ENCODE data around the gene HNF4A. TPM values are rescaled to one million over a fixed set of nuclear protein-coding genes. Genes with fewer than 3 reads are reported as not detected.

Gene HNF4A
- total and polyA plus RNA-seq, 2 donors (not counting 1 experiment from before 2014, with no cell fraction given): not detected

GRCh38 chr20:44465001-44465560, 109.6 kb downstream of the HNF4A start:
- Mint-ChIP-seq H3K4me3 (no peak overlapping the region), H3K27ac (no peak overlapping the region), H3K4me1 (no peaks in the 10 kb centered on the region), H3K9me3 (ENCODE audit: insufficient read depth) (no peaks in the 10 kb centered on the region), H3K27me3 (peaks cover 8% of the 10 kb centered on the region)
- no peak overlapping the region for H3K27ac ChIP-seq (ENCODE audit: low read length in 2 of 2)
- 75% methylated on average over 3 of the region's 3 CpGs for WGBS (ENCODE audit: insufficient coverage)
- H3K4me3 ChIP-seq (ENCODE audit: control extremely low read depth in 1 of 5, extremely low read depth in 1 of 5, insufficient read depth in 1 of 5, low read depth in 2 of 5, low read length in 4 of 5): no peak overlapping the region
- ATAC-seq (ENCODE audit: low read depth) (no peak), DNase-seq (no peak)
- H3K9ac ChIP-seq (ENCODE audit: low read length): no peak overlapping the region
- no peaks in the 10 kb centered on the region for H3K79me2 ChIP-seq (ENCODE audit: control insufficient read depth, insufficient read depth, low read length)
- H3K36me3 ChIP-seq (replicated peaks in 1 of 2; ENCODE audit: control extremely low read depth in 1 of 2, control insufficient read depth in 1 of 2, extremely low read depth in 1 of 2, insufficient read depth in 2 of 2, low read length in 1 of 2): no peaks in the 10 kb centered on the region
- H4K20me1 ChIP-seq (ENCODE audit: control insufficient read depth, insufficient read depth, low read length, poor library complexity, severe bottlenecking): no peaks in the 10 kb centered on the region
- CTCF ChIA-PET: no interaction called here
- POLR2A ChIA-PET: no interaction called here
- TF ChIP-seq, protein P1, sequence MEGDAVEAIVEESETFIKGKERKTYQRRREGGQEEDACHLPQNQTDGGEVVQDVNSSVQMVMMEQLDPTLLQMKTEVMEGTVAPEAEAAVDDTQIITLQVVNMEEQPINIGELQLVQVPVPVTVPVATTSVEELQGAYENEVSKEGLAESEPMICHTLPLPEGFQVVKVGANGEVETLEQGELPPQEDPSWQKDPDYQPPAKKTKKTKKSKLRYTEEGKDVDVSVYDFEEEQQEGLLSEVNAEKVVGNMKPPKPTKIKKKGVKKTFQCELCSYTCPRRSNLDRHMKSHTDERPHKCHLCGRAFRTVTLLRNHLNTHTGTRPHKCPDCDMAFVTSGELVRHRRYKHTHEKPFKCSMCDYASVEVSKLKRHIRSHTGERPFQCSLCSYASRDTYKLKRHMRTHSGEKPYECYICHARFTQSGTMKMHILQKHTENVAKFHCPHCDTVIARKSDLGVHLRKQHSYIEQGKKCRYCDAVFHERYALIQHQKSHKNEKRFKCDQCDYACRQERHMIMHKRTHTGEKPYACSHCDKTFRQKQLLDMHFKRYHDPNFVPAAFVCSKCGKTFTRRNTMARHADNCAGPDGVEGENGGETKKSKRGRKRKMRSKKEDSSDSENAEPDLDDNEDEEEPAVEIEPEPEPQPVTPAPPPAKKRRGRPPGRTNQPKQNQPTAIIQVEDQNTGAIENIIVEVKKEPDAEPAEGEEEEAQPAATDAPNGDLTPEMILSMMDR (IDR thresholded peaks at IDR 0.05): no peak
- no peak for TF ChIP-seq EZH2 (IDR thresholded peaks at IDR 0.05; ENCODE audit: borderline replicate concordance, insufficient read depth, low read depth, low read length, poor library complexity, severe bottlenecking)
- intact Hi-C loops (cut with micrococcal nuclease): no loop called here
- H3K27me3 ChIP-seq (replicated peaks in 1 of 4; ENCODE audit: control extremely low read depth in 1 of 4, control insufficient read depth in 3 of 4, insufficient read depth in 4 of 4, low read length in 3 of 4): no peaks in the 10 kb centered on the region
- H3K4me1 ChIP-seq (ENCODE audit: control insufficient read depth in 2 of 2, insufficient read depth in 2 of 2, low read length in 2 of 2): no peaks in the 10 kb centered on the region
- no peaks in the 10 kb centered on the region for H3K9me3 ChIP-seq (ENCODE audit: control extremely low read depth in 1 of 3, control insufficient read depth in 2 of 3, insufficient read depth in 1 of 3, low read length in 2 of 3)
- no peak overlapping the region for H2AFZ ChIP-seq (ENCODE audit: insufficient read depth, low read depth, low read length, poor library complexity, severe bottlenecking)
- no peak overlapping the region for H3K4me2 ChIP-seq (replicated peaks; ENCODE audit: low read depth, low read length, poor library complexity, severe bottlenecking)

- Histone ChIP-seq H3K9ac (ENCODE audit: low read length) (no peak overlapping the region), H4K20me1 (ENCODE audit: control insufficient read depth, insufficient read depth, low read length, poor library complexity, severe bottlenecking) (no peaks in the 10 kb centered on the region), H3K4me2 (replicated peaks; ENCODE audit: low read depth, low read length, poor library complexity, severe bottlenecking) (no peak overlapping the region), H3K27me3 (replicated peaks in 1 of 4; ENCODE audit: control extremely low read depth in 1 of 4, control insufficient read depth in 3 of 4, insufficient read depth in 4 of 4, low read length in 3 of 4) (peaks cover 0 to 3% (median 0%) of the 10 kb centered on the region in 4 experiments), H3K4me1 (ENCODE audit: control insufficient read depth in 2 of 2, insufficient read depth in 2 of 2, low read length in 2 of 2) (no peaks in the 10 kb centered on the region), H3K4me3 (ENCODE audit: control extremely low read depth in 1 of 5, extremely low read depth in 1 of 5, insufficient read depth in 1 of 5, low read depth in 2 of 5, low read length in 4 of 5) (no peak overlapping the region), H2AFZ (ENCODE audit: insufficient read depth, low read depth, low read length, poor library complexity, severe bottlenecking) (no peak overlapping the region), H3K27ac (ENCODE audit: low read length in 2 of 2) (no peak overlapping the region), H3K79me2 (ENCODE audit: control insufficient read depth, insufficient read depth, low read length) (no peaks in the 10 kb centered on the region), H3K36me3 (replicated peaks in 1 of 2; ENCODE audit: control extremely low read depth in 1 of 2, control insufficient read depth in 1 of 2, extremely low read depth in 1 of 2, insufficient read depth in 2 of 2, low read length in 1 of 2) (no peaks in the 10 kb centered on the region), H3K9me3 (ENCODE audit: control extremely low read depth in 1 of 3, control insufficient read depth in 2 of 3, insufficient read depth in 1 of 3, low read length in 2 of 3) (no peaks in the 10 kb centered on the region)
- TF ChIP-seq, protein P1 (IDR thresholded peaks at IDR 0.05): no peak
- TF ChIP-seq EZH2 (IDR thresholded peaks at IDR 0.05; ENCODE audit: borderline replicate concordance, insufficient read depth, low read depth, low read length, poor library complexity, severe bottlenecking): no peak
- 89% methylated on average over 12 of the region's 12 CpGs for WGBS (ENCODE audit: insufficient coverage)
- ChIA-PET POLR2A (no interaction called here), CTCF (interaction anchor here (1.7 kb wide), 1 partner anchor 83 kb away, joined by 4 read pairs; no protein-coding TSS in a partner anchor)
- no peak overlapping the region for H3K4me3 Mint-ChIP-seq
- no peaks in the 10 kb centered on the region for H3K4me1 Mint-ChIP-seq
- no peaks in the 10 kb centered on the region for H3K9me3 Mint-ChIP-seq (ENCODE audit: insufficient read depth)
- no peak for ATAC-seq (ENCODE audit: low read depth)
- intact Hi-C loops (cut with micrococcal nuclease): no loop called here
- peaks cover 8% of the 10 kb centered on the region for H3K27me3 Mint-ChIP-seq
- no peak for DNase-seq
- no peak overlapping the region for H3K27ac Mint-ChIP-seq
Observed at GRCh38 chr20:44467289-44467883, 111.9 kb downstream of the HNF4A start.

Measured in B cell (primary cell).